ENCODE data around the gene BEAN1.
A peak's percentile ranks its signal among the peaks of the same experiment; 100 is the strongest.
"Not testable (repeated sequence)": the region's sequence is repeated elsewhere in the genome, so short reads cannot be mapped to it uniquely, and the experiment has no call there.

BEAN1 gene

DNA sequence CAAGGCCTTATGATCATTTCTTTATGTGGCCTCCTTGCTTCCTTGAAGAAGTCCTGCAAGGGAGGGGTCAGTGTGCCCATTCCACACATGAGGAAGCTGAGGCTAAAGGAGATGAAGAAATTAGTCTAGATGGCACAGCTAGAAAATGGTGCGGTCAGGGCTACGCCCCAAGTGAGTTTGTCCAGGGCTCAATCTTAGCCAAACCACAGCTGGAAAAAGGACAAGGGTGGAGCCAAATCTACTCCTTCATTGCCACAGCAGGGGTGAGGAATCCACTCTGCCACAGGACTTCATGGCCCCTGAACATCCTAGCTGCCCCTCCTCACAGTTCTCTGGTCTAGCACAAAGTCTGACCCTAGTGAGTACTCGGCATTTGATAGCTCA is 16.2 kb downstream of the BEAN1 start:
- no peak for DNase-seq

DNA sequence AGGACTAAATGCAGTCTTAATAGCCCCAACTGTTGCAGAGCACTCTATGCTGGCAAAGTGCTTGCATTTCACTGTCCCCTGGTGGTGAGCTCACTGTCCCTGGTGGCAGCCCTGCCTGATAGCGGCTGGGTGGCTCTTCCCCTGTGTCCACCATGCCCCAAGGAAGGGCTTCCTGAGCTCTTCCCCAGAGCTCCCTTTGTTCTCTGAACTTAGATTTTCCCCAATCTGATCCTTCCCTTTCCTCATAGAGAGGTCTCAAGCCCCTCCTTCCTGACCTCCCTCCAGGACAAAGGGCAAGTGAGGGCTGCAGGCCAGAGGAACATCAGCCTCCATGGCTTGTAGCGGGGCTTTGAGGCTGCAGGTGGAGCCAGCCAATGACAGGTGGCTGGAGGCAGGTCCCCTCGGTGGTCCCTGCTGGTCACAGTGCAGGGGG is 17.0 kb downstream of the BEAN1 start:
- DNase-seq, result no peak

DNA sequence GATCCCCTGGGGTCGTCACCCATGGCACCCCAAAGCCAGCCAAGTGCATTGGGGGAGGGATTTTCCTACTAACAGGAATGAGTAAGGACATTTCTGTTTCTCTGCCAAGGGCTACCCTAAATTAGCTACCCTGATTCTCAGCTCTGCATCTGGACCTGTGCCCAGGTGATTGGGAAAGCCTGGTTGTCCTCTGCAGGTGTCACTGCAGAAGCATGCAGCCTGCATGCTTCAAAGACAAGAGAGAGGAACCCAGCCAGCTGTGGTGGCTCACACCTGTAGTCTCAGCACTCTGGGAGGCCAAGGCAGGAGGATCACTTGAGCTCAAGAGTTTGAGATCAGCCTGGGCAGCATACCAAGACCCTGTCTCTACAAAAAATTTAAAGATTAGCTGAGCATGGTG is 19.6 kb downstream of the BEAN1 start:
- DNase-seq, result no peak

DNA sequence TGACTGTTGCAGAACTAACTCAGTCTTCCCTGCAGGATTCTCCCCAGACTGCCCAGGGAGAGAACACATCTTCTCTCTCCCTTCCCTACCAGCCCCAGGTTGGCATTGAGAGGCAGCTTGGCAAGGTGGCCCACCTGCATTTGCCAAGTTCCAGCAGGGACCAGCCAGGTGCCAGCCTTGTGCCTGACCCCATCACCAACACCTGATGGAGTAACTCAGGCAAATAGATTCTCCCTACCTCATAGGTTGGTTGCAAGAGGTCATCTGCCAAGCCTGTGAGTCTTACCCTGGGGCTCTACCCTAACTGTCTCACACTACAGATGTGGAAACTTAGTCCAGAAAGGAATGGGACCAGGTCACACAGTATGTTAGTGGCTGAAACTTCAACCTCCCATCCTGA is 20.4 kb downstream of the BEAN1 start:
- DNase-seq, result no peak

DNA sequence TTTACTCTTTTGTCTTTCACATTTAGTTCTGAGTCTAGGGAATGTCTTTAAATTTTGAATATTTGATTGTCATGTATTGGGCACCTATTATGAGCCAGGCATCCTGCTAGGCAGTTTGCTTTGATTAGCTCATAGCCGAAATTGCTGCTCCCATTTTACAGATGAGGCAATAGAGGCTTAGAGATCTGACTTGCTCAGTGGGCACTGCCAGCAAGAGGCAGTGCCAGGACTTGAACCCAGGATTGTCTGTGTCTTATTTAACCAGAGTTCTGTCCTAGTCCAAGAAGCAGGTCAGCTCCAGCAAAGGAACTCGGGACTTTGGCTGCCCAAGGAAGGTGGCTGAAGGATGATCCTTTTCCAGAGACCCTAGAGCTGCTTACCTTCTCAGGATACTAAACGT is 24.5 kb downstream of the BEAN1 start:
- no peak for DNase-seq

DNA sequence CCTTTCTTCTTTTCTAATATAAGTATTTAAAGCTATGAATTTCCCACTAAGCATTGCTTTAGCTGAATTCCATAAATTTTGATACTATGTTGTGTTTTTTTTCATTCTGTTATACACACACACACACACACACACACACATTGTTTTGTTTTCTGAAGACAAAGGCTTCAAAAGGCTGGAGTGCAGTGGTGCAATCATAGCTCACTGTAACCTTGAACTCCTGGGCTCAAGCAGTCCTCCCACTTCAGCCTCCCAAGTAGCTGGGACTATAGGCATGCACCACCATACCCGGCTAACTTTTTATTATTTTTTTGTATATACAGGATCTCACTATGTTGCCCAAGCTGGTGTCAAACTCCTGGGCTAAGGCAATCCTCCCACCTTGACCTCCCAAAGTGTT is 26.1 kb downstream of the BEAN1 start:
- not testable (repeated sequence) for DNase-seq

DNA sequence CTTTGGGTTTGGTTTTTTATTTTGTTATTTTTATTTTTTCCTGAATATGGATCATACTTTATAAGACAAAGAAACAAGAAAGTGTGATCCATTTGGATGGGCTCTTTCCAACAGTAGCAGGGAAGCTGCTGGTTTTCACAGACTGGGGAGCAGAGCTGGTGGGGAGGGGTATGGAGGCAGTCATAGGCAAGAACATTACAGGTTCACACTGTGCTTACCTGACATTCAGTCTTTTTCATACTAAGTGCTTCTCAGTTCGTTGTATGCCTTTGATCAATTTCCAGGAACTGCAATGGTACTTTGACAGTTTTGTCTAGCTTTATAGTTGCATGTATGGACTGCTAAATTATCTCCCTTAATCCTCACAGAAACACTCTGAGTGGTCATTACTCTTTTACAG is 27.7 kb downstream of the BEAN1 start:
- no peak for DNase-seq

DNA sequence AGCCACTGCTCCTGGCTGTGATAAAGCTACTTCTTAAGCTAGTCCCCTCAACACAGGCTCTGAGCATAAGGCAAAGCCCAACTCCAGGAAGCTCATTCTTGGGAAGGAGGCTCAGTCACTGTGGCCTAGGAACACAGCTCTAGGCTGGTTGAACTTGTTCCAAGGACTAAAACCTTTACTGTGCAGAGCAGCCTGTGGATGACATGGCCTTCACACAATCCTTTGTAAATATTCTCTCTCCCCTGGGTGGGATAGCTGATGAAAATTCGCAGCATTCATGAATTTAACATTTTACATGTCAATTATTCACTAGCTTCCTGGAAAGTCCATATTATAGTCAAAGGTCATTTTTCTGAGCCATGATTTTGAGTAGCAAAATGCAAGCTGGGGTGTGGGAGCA is 28.9 kb downstream of the BEAN1 start:
- no peak for DNase-seq

DNA sequence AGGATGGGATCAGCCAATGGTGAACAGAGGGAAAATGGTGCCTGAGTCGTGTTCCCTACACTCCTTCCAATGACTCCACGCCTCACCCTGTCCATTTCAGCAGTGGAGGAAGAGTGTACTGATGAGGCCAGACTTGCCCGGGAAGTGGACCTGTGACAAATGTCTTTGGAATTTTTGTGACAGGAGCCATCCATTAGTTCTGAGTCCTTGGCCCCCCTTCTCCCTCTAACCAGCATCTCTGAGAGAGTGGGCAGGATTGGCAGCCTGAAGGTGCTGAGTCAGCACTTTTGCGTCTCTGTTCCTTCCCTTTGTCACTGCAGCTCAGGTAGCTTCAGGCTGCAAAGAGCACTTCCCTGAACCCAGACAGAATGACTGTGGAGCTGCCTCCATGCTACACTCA is 30.8 kb downstream of the BEAN1 start:
- DNase-seq, result peak; percentile 49

DNA sequence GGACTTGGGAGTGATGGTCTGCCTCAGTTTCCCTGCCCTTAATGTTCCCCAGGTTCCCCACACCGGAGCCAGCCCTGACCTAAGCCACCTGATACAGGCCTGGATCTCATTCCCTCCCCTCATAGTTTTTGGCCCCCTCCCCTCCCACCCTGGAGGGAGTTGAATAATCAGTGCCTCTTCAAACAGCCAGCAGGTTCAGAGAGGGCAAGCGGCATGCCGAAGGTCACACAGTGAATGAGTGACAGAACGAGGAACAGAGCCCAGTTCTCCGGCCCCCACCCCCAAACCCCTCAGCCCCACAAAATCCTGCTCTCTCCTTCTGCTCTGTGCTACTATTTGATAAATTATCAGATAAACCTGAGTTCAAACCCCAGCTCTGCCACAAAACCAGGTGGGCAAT is 31.2 kb downstream of the BEAN1 start:
- DNase-seq, result no peak

DNA sequence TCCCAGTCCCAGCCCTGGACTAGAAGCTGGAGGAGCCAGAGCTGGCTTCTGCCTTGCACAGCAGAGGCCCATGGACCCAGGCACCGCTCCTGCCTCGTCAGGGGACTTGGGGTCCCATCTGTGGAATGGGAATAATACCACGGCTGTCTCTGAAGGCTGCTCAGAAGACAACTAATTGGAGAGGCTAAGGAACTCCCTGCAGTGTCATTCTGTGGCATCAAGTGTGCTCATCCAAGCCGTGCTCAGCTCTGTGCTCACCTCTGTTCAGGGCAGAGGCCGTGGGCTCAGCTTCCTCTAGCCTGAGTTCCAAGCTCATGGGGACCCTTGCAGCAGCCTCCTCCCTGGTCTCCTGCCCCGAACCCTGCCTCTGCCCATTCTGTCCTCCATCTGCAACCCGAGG is 31.8 kb downstream of the BEAN1 start:
- no peak for DNase-seq

DNA sequence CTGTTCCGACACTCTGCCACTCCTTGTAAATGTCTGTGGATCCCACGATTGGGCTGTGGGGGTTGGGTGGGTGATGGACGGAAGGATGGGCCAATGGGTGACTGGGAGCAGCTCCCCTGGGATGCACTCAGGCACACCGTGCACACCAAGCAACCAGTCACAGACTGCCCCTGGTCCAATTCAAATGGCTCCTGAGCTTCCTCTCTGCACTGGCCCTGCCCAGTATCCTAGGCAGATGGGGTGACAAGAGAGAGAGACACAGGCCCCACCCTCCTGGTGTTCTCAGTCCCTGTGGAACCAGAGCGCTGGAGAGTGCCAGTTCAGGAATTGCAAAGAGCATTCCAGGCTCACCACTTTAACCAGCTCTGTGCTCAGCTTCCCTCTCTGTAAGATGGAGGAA is 32.8 kb downstream of the BEAN1 start:
- DNase-seq, result no peak

DNA sequence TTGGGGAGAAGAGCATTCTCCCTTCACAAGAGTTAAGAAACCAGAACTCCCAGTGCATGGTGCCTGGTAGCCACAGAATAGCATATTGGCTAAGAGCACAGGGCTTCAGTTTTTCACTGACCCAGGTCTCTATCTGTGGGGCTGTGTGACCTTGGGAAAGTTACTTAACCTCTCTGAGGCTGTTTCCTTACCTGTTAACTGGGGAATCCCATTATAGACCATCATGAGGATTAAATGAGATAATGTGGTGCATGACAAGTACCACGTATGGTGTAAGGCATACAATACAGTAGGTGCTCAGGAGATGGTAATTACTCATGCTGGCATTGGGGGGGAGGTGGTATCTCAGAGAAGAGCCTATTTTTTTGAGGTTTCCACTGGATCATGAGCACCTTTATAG is 33.6 kb downstream of the BEAN1 start:
- no peak for DNase-seq

DNA sequence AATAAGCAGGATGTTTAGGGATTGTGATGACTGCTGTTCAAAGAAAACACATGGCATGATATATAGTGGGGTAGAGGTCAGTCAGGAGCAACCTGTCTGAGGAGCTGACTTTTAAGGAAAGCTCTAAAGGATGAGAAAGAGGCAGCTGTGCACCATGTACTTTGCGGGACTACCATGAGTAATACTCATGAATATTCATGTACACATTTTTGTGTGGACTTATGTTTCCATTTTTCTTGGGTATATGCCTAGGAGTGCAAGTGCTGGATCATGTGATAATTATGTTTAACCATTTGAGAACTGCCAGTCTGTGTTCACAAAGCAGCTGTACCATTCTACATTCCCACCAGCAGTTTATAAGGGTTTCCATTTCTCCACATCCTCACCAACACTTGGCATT is 35.8 kb downstream of the BEAN1 start:
- peak; percentile 17 for DNase-seq

DNA sequence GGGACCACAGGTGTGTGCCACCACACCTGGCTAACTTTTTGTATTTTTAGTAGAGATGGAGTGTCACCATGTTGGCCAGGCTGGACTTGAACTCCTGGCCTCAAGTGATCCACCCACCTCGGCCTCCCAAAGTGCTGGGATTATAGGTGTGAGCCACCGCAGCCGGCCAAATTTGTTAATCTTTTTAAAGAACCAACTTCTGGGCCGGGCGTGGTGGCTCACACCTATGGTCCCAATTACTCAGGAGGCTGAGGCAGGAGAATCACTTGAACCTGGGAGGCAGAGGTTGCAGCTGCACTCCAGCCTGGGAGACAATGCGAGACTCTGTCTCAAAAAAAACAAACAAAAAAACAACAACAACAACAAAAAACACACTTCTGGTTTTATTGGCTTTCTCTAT is 38.9 kb downstream of the BEAN1 start:
- DNase-seq, result not testable (repeated sequence)

DNA sequence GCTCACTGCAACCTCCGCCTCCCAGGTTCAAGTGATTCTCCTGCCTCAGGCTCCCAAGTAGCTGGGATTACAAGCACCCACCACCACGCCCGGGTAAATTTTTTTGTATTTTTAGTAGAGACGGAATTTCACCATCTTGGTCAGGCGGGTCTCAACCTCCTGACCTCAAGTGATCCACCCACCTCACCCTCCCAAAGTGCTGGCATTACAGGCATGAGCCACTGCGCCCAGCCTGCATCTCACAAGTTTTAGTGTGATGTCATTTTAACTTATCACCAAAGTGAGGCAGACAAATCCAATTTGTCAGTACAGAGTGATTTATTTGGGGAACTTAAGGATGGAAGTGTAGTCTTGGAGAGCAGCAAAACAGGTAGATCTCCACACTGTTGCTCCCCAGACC is 39.5 kb downstream of the BEAN1 start:
- not testable (repeated sequence) for DNase-seq

DNA sequence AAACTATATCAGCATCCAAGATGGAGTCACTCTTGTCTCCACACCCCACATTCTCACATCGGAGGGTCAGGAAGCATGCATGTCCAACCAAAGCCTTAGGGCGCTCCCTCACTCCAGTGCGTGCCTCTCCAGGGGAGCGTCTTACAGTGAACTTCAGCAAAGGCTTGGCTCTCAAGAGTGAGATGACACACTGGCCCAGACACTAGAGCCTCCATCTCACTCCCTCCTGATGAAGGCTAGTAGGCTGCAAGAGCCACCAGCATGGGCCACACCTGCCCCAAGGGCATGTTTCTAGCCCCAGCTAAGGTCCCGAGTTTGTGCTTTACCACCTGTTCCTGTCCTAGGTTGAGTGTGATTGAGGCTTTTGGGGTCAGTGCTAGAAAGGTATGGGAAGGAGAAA is 40.5 kb downstream of the BEAN1 start:
- DNase-seq, result no peak

DNA sequence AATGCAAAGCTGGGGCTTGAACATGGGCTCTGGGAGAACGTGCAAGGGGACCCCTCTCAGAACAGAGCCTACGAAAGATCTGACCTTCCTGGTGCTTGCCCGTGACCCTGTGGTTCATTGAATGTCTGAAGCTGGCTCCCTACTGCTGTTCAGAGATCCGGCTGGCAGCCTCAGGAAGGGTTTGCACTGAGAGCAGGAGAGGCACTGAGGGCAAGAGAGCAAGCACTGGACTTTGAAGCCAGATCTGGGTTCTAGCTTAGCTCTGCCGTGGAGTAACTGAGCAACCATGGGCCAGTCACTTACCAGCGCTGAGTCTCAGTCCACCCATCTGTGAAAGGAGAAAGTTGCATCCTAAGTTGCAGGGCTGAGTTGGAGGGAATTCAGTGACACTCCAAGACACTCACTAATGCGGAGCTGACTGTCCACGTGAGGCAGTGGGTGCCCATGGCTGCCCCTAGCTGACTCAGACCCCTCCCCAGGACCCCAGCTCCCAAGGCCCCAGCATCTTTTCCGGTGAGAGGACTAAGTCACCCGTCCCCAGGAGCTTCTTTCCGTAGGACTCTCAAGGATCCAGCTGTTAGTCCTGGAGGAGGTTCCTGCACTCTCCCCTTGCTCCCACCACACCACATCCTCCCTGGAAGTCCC is 41.3 kb downstream of the BEAN1 start:
- no peak for DNase-seq

DNA sequence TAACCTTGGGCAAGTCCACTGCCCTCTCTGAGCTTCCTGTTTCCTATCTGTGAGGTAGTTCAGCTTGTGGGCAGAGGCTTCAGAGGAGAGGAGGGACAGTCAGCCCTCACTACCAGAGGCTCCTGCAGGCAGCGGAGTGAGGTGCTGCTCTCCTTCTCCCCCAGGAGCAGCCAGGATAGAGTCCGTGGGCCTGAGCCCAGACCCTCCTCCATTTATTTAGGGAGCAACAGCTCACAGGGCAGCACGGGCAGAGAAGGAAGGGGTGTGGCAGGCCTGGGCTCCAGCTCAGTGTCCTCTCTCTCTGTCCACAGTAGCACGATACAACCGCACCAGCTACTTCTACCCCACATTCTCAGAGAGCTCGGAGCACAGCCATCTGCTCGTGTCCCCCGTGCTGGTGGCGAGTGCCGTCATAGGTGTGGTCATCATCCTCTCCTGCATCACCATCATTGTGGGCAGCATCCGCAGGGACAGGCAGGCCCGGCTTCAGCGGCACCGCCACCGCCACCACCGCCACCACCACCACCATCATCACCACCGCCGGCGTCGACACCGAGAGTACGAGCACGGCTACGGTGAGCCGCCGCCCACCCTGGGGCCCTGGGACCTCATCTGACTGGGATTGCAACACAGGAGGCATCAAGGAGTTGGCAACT is 42.3 kb downstream of the BEAN1 start:
- no peak for DNase-seq

DNA sequence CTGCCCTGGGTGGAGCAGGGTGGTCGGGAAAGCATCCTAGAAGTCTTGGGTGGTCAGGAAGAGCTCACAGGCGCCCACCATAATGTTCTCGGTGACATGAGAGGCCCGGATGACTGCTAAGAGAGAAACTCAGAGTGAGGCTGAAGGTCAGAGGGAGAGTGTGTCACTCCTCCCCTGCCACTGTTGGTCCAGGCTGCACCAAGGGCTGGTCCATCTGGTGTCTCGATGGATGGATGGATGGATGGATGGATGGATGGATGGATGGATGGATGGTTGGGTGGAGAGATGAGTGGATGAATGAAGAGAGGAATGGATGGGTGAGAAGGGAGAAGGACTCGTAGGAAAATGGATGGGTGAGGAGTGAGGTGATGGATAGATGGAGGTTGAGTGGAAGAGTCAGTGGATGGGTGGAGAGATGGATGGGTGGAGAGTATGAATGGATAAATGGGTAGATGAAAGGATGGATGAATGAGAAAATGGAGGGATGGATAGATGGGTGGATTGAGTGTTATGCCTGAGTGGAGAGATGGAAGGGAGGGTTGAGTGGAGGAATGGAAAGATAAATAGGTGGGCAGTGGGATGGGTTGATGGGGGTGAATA is 43.0 kb downstream of the BEAN1 start:
- no peak for DNase-seq

DNA sequence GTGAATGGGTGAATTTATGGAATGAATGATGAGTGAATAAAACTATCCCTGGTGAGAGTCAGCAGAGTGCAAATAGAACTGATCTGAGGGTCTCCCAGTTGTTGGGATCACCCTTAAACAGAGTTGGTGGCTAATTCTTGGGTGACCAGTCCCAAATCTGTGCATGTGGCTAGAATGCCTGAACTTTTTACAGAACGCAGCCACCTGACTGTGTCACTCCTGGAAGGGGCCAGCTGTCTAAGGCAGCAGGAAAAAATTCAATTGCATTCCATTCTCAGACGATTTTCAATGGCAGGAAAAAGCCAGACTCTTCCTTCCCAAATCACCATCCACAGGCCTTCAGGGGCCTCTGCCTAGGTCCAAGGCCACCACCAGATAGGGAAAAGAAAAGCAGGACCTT is 43.5 kb downstream of the BEAN1 start:
- no peak for DNase-seq

DNA sequence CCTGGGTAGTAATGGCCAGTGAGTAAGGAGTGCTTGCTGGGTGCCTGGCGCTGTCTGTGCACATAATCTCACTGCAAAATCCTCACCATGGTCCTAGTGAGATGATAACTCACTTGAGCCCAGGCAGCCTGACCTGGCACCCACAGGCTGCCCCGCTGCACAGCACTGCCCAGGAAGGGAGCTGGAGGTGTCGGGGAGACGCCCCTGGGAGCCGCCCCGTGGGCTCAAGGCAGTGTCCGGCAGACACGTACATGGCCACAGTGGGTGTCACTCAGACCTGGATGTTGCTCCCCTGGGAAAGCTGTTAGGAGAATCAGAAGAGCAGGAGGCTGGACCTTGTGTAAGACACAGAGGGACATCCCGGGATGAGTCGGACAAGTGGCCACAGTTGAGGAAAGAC is 44.2 kb downstream of the BEAN1 start:
- DNase-seq, result no peak

DNA sequence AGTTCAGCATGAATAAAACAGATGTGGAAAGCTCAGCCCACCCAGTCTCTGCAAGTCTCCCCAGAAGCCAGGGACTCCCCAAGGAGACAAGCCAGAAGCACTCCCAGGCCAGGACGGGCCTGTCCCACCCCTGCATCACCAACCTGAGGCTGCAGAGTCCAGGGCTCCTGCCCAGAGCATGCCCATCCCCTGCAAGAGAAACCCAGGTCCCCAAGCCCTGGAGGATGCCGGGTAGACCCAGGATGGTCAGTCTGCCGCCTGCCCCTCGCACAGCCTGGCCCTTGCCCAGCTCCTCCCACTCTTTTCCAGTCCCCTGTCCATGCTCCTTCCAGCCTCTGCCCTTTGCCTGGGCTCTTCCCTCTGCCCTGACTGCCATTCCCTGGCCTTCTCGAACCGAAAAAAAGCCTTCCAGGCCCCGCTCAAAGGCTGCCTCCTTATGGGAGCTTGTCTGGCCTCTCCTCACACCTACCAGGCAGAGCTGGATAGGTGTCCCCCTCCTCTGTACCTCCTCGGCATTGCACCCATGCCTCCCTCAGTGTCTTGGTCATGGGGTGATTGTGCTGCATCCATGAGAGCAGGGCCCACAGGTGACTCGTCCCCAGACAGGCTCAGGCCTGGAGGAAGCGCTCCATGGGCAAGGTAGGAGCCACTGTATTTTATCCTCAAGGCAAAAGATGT is 44.8 kb downstream of the BEAN1 start:
- no peak for DNase-seq

DNA sequence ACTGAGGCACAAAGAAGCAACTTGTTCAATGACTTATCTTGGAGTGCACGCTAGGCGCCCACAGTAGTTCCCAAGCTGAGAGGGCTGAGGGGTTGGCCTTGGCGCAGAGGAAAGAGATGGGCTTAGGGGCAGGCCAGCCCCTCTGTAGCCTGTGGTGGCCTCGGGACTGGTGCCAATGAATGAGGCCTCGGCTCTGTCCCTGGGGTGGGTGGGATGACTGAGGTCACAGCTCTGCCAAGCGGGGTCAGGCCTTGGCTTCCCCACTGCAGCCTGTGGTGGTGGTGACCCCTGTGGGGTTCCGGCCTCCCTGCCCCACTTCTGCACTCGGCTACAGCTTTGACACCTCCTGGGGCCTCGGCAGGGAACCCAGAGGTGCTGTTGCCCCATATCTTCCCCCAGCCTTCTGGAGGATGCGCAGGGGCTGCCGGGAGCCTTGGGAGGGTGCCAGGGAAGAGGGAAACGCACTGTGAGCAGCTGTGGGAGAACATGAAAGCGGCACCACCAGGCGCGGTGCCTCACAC is 46.0 kb downstream of the BEAN1 start:
- no peak for DNase-seq
